Skin of body (tissue), 2 donors: ENCODE results near the gene OSBP. TPM values are rescaled to one million over a fixed set of nuclear protein-coding genes. Genes with fewer than 3 reads are reported as not detected.
"Not testable (repeated sequence)": the region's sequence is repeated elsewhere in the genome, so short reads cannot be mapped to it uniquely, and the experiment has no call there.

Source experiments
- DNase-seq: peaks from one replicate; lab custom pipeline; 2025; lab: John Stamatoyannopoulos, UW
- total RNA-seq: library from RNA; depleted of rRNA; stranded (reverse); fragments of >200 nt; gene quantifications from one replicate; pipeline ENCODE4 v1.2.3, GENCODE V29; 2014

The OSBP gene
- 35.8 TPM for total RNA-seq

DNA sequence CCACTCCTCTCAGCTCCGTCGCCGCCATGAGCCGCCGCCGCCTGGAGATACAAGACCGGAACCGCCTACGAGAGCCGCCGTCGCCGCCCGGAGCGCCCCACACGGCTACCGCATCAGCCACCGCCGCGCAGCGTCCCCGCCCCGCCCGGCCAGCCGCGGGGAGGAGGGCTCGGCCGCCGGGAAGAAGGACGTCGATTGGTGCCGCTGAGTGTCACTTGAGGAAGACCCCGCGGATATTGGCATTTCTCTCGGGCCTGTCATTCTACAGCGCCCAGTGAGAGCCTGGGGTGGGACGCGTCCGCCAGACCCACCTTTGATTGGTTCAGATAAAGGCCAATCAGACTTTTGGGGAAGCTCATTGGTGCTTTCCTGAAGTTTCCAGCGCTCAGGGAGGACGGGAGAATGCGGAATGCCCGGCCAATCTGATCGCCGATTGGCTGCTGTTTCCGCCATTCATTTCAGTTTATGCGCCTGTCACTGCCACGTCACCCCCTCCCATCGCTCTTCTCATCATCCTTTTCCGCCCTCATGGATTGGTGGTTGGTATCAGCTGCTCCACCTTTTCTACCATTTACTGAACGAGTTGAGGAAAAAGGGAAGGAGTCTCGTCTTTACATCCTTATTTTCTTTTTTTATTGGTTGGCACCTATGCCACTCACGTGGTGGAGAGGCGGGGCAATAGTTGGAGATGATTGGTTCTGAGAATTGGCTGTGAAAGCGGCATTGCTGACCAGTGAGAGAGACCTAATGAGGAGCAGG, at the start of gene OSBP:
TSS of gene OSBP (minus strand) at position 138 of the 759 bp plus-strand sequence. CDS start at position 28, 110 bp downstream.
- DNase-seq, result peak; percentile 100

DNA sequence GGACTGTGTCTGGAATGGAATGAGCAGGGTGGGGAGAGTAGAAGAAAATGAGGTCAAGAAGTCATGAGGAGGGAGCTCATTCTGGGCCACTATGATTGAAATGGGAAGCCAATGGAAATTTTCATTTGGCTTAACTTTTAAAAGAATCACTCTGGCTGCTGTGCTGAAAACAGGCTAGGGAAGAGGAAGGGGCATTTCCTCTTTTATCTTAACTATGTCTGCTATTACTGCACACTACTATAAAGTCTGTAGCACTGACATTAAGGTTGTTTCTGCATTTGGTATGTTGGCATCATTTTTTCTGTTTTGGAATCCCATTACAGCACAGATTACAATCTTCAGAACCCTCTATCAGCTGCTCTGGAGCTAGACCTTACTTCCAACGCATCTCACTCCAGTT, 45.0 kb upstream of the OSBP start:
- no peak for DNase-seq

- no peak for DNase-seq
Observed at GRCh38 chr11:59659981-59660380, 44.4 kb upstream of the OSBP start.

DNA sequence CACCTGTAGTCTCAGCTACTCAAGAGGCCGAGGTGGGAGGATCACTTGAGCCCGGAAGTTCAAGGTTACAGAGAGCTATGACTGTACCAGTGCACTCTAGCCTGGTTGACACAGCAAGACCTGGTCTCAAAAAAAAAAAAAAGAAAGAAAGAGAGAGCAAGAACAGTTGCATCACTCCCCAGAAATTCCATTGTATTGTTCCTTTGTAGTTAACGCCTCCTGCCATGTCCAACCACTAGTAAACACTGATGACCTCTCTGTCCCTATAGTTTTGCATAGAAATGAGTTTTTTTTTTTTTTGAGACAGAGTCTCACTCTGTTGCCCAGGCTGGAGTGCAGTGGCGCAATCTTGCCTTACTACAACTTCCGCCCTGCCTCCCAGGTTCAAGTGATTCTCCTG, 42.5 kb upstream of the OSBP start:
- no peak for DNase-seq

GRCh38 chr11:59654893-59655292, 39.3 kb upstream of the OSBP start:
- no peak for DNase-seq

DNA sequence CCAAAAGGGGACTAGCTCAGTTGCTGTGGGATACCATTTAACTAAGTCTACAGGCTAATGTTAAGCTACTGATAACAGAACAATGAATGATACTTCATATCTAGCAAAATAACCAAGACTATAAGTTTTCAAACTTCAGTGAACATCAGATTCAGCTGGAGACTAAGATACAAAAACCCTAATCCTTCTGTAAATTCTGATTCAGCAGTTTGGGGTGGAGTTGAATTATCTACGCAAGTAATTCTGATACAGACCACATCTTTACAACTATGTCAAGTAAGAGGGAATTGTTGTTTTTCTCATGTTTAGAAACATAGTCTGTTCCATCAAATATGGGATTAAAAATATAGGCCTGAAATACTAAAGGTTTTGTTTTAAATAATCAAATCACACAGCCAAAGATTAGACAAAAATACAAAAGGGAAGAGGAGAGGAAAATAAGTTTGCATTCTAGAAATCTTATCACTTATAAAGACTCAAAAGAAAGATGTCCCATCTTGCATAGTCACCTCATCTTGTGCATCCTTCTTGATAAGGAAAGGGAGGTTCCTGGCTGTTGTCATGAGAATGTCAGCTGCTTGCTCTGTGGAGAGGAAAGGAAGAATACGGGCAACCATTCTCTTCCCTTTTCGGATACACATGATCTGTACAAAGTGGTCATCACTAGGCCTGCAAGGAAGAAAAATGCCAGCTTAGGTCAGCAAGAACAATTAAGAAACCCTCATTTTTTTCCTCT, 31.8 kb upstream of the OSBP start:
- DNase-seq, result no peak

- DNase-seq, result no peak
Observed at GRCh38 chr11:59644528-59644927, 29.0 kb upstream of the OSBP start.

GRCh38 chr11:59643390-59643789, 27.8 kb upstream of the OSBP start:
- no peak for DNase-seq

GRCh38 chr11:59641156-59641555, 25.6 kb upstream of the OSBP start:
- DNase-seq, result no peak

DNA sequence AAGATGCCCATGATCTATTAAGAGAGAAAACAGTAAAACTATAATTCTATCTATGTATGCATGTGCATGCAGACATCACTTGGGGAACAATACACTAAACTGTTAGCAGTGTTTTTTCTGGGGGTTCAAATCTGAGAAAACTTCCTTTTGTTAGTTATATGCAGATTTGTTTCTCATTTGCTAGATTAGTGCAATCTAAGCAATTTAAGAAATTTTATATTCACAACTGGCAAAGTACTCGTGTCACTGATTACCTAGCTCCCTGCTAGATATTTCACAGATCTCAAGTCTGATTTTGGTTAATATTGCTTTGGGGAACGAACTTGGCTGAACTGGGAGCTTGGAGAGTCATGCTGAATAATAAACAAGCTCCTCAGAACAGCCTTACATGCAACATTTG, 14.9 kb upstream of the OSBP start:
- DNase-seq, result no peak

DNA sequence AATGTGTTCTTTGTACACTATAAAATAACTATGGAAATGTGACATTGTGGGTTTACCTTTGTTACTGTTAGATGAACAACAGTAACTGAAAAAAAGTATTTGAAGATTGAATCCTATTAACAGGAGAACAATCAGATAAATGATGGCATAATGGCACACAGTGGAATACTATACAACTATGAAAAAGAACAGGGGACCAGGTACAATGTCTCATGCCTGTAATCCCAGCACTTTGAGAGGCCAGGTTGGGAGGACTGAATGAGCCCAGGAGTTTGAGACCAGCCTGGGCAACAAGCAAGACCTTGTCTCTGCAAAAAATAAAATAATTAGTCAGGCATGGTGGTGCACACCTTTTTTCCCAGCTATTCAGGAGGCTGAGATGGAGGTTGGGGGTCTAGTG, 14.4 kb upstream of the OSBP start:
- DNase-seq, result no peak

GRCh38 chr11:59626969-59627368, 11.4 kb upstream of the OSBP start:
- not testable (repeated sequence) for DNase-seq

DNA sequence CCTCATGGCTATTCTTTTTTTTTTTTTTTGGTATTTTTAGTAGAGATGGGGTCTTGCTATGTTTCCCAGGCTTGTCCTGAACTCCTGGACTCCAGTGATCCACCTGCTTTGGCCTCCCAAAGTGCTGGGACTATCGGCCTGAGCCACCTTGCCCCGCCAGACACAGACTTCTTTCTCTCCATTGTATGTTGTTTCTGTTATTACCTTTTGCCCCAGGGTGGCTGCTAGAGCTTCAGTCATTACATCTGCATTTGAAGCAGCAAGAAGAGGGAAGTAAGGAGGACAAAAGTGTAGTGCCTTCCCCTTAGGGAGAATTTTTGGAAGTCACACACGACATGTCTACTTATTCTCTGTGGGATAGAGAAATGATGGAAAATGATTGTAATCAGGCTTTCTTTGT, 10.1 kb upstream of the OSBP start:
- no peak for DNase-seq

DNA sequence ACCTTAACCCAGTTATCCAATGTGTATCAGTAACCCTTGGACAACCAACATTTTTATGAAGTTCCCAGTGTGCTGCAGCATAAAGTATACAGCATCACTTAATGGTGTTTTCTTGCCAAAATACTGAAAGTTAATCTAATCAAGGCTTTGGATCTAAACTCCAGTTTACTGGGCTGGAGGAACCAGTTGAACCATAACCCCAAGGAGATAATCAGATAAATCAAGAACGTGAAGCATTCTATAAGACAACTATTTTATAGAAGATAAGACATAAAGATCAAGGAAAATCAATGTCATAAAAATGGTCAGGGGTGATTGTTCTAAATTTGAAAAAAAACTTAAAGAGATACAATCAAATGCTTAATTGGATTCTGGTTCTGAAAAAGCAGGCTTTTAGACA, 2.3 kb upstream of the OSBP start:
- no peak for DNase-seq

DNA sequence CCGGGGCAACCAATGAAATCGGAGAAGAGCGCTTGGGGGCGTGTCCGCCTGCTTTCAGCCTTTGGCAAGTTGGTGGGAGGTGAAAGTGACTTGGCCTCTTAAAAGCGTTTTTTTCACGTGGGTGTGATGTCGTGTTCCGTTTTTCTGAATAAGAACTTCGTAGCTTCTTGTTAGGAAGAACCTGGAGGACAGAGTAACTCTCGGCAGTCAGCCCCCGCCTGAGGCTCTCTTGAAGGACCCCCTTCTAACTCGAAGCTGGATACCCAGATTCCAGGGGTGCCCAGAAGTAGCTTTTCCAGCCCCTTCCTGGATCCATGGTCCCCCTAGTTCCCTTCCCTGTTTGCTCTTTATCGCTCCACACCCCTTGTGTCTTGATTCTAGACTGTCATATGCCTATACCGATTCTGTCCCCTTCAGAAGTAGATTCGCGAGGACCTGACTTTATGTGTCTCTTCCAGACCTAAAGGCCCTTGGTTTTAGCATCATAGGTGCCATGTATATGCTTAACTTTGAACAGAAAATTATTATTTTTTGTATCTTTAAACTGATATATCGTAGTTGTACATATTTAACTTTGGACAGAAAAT, 915 bp upstream of the OSBP start:
- no peak for DNase-seq

- DNase-seq, result no peak
Observed at GRCh38 chr11:59615120-59615636, 396 bp downstream of the OSBP start.

GRCh38 chr11:59614277-59615119, 1.1 kb downstream of the OSBP start:
- no peak for DNase-seq

- DNase-seq, result no peak
Observed at GRCh38 chr11:59611570-59612565, 3.7 kb downstream of the OSBP start.

GRCh38 chr11:59610289-59610688, 5.3 kb downstream of the OSBP start:
- DNase-seq, result no peak
